Activated CD8-positive, alpha-beta memory T cell treated with anti-CD3 and anti-CD28 coated beads, Interleukin-2, amount 50 U/mL, for 24 hours (primary cell): ENCODE measurements around the gene SUPT20H.

Experiments
- DNase-seq: peaks from one replicate; pipeline ENCODE4 v3.0.0-alpha.2; 2020; ENCODE audit errors: extremely low read depth

SUPT20H gene

GRCh38 chr13:37058910-37059847, at the start of gene SUPT20H:
SUPT20H (minus strand) TSS chr13:37059688; CDS start chr13:37051490, 8,198 bp downstream.
- peak; percentile 86 for DNase-seq

GRCh38 chr13:37109051-37109678, 49.7 kb upstream of the SUPT20H start:
- DNase-seq = no peak

- no peak for DNase-seq
Observed at GRCh38 chr13:37107868-37108267, 48.4 kb upstream of the SUPT20H start.

GRCh38 chr13:37107456-37107855, 48.0 kb upstream of the SUPT20H start:
- no peak for DNase-seq

GRCh38 chr13:37106642-37107041, 47.2 kb upstream of the SUPT20H start:
- DNase-seq = no peak

- DNase-seq = no peak
Observed at GRCh38 chr13:37105251-37105714, 45.8 kb upstream of the SUPT20H start, which contains the start of gene CSNK1A1L. CSNK1A1L (minus strand) TSS chr13:37105664; CDS start chr13:37105256, 408 bp downstream.

GRCh38 chr13:37102896-37103295, 43.4 kb upstream of the SUPT20H start:
- no peak for DNase-seq

GRCh38 chr13:37101201-37101600, 41.7 kb upstream of the SUPT20H start:
- no peak for DNase-seq

- no peak for DNase-seq
Observed at GRCh38 chr13:37100731-37101130, 41.2 kb upstream of the SUPT20H start.

GRCh38 chr13:37097076-37097475, 37.6 kb upstream of the SUPT20H start:
- DNase-seq = no peak

- DNase-seq = no peak
Observed at GRCh38 chr13:37094840-37095239, 35.4 kb upstream of the SUPT20H start.

- DNase-seq = no peak
Observed at GRCh38 chr13:37094099-37094498, 34.6 kb upstream of the SUPT20H start.

GRCh38 chr13:37091835-37092234, 32.3 kb upstream of the SUPT20H start:
- no peak for DNase-seq

- DNase-seq = no peak
Observed at GRCh38 chr13:37090912-37091311, 31.4 kb upstream of the SUPT20H start.

- no peak for DNase-seq
Observed at GRCh38 chr13:37089495-37089894, 30.0 kb upstream of the SUPT20H start.

- no peak for DNase-seq
Observed at GRCh38 chr13:37087486-37087885, 28.0 kb upstream of the SUPT20H start.

GRCh38 chr13:37085606-37086005, 26.1 kb upstream of the SUPT20H start:
- DNase-seq = no peak

- DNase-seq = no peak
Observed at GRCh38 chr13:37076818-37077217, 17.3 kb upstream of the SUPT20H start.

- DNase-seq = no peak
Observed at GRCh38 chr13:37075164-37075563, 15.7 kb upstream of the SUPT20H start.

GRCh38 chr13:37074703-37075102, 15.2 kb upstream of the SUPT20H start:
- DNase-seq = no peak

GRCh38 chr13:37072024-37072423, 12.5 kb upstream of the SUPT20H start:
- DNase-seq = no peak

- no peak for DNase-seq
Observed at GRCh38 chr13:37070956-37071355, 11.5 kb upstream of the SUPT20H start.
